HT1080 (cell line): Measurements from ENCODE around the gene SH2D6. TPM values are rescaled to one million over a fixed set of nuclear protein-coding genes. Genes with fewer than 3 reads are reported as not detected.
A peak's percentile ranks its signal among the peaks of the same experiment; 100 is the strongest.
"Not testable (repeated sequence)": the region's sequence is repeated elsewhere in the genome, so short reads cannot be mapped to it uniquely, and the experiment has no call there.

Experiments used
- DNase-seq: peaks from one replicate; pipeline ENCODE4 v3.0.0-alpha.2; 2015; ENCODE audit warnings: low read depth
- total RNA-seq: library from RNA; depleted of rRNA; stranded (reverse); fragments of >200 nt; shearing (Covaris generic); gene quantifications from 2 replicates; pipeline ENCODE4 v1.2.3, GENCODE V29; 2014

SH2D6 gene
- total RNA-seq, 1 experiment from 2014 or later = 0.26 TPM

DNA sequence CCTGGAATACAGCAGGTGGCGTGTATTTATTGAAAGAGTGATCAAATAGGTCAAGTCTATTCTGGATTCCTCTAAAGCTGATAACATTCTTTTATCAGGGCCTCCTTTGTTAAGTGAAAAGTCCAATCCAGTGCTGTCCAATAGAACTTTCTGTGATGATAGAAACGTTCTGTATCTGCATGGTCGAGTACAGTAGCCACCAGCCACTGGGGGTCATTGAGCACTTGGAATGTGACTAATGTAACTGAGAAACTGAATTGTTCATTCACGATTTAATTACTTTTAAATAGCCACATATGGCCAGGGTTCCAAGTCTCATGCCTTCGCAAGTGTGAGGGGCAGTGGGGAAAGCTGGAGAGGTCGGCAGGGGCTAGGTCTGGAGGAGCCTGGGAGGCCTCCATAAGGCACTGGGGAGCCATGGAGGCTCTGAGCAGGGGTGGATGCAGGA lies 20.5 kb downstream of the SH2D6 start:
- no peak for DNase-seq

DNA sequence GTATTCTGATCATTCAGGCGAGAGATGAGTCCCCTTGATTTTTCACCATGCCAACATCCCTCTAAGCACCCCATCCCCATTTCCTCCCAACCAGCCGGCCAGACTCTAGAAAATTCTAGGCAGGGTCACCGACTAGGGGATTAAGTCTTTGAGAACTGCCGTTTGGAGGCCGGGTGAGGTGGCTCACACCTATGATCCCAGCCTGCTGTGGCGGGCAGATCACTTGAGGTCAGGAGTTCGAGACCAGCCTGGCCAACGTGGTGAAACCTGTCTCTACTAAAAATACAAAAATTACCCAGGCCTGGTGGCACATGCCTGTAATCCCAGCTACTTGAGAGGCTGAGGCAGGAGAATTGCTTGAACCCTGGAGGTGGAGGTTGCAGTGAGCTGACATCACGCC lies 21.1 kb downstream of the SH2D6 start:
- not testable (repeated sequence) for DNase-seq

DNA sequence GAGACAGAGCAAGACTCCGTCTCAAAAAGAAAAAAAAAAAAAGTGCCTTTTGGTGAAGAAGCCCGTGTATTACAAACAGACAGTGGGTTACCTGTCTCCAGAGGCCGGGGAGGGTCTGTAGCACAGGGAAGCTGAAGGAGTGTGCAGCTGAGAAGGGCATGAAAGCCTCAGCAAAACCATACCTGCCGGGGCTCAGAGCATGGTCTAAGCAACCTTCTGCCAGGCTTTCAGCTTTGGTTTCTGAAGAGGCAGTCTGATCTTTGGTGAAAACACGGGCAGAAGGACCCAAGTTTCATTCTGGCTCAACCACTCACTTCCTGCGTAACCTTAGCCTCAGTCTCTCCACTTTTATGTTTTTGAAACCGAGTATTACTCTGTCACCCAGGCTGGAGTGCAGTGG lies 21.5 kb downstream of the SH2D6 start:
- no peak for DNase-seq

DNA sequence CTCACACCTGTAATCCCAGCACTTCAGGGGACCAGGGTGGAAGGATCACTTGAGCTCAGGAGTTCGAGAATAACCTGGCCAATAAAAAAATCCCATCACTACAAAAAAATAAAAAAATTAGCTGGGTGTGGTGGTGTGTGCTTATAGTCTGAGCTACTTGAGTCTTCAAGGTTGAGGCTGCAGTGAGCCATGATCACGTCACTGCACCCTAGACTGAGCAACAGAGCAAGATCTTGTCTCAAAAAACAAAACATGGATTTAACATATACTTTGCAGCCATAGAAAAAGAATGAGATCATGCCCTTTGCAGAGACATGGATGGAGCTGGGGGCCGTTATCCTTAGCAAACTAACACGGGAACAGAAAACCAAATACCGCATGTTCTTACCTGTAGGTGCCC lies 22.2 kb downstream of the SH2D6 start:
- no peak for DNase-seq

DNA sequence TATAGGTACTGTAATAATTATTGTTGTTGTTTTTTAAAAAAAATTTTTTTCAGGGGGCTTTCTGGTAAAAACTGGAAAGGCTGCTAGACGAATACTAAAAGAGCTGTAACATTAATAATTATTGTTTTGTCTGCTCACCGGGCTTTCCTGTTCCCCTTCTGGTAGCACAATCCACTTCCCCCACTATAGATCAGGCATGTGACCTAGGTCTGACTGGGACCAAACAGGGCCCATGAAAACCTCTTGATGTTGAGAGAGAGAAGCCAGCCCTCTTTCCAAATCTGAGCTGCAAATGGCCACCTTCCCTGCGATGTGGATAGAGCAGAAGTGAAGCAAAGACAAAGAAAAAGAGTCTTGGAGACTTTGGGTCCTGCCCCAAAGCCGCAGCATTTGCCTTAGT lies 23.4 kb downstream of the SH2D6 start:
- no peak for DNase-seq

DNA sequence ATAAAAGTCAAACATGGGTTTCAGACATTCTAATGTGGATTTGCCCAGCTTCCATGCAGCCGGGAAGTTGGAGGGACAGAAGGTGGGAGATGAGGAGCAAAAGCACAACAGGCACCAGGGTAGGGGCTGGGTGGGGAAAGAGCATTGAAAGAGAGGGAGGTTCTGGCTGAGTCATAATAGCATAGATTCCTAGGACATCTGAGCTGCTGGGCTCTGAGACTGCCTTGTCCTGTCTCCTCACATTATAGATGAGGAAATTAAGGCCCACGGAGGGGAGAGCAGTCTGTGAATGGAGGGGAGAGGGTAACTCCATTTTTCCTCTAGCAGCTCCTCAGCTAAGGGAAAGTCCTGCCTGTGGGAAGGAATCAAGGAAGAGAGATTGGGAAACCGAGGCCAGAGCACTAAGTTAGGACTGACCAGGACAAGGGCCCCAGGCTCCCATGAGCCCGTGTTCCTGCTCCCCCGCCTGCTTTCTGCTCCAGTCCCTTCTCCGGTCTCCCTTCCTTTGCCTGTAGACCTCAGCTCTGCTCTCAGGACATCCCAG lies 26.2 kb downstream of the SH2D6 start:
- DNase-seq = no peak

DNA sequence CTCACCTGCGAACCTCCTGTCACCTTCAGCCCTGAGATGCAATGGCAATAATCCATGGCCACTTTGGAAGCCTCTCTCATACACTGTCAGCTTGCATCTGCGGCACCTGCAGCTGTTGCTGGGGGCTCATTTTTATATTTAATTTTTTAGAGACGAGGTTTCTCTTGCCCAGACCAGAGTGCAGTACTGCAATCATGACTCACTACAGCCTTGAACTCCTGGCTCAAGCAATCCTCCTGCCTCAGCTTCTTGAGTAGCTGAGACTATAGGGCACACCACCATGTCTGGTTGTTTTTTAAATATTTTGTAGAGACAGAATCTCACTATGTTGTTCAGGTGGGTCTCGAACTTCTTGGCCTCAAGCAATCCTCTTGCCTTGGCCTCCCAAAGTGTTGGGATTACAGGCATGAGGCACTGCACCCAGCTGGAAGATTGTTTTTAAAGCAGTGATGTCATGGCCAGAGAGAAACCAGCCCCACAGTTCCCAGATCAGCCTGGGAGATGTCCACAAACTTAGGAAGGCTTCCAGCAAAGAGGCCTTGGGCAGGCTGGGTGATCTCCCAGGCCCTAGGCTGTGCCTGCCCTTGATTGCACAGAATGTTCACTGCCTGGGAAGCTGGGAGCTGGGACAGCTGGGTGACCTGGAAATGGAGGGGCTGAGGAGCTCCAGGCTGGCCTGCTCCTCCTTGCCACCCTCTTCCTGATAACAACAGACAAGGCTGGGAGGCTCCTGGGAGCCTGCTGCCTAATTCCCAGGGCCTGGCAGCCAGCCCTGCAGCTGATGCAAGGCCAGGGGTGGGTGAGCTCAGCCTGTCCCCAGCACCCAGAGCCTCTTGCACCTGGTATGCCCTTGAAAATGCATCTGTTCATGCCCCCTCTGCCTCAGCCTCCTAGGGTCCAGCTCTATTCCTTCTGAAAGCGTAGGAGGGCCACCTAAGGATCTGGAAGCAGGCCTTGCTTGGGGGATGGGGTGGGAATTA lies 27.1 kb downstream of the SH2D6 start:
- DNase-seq = peak; percentile 42

DNA sequence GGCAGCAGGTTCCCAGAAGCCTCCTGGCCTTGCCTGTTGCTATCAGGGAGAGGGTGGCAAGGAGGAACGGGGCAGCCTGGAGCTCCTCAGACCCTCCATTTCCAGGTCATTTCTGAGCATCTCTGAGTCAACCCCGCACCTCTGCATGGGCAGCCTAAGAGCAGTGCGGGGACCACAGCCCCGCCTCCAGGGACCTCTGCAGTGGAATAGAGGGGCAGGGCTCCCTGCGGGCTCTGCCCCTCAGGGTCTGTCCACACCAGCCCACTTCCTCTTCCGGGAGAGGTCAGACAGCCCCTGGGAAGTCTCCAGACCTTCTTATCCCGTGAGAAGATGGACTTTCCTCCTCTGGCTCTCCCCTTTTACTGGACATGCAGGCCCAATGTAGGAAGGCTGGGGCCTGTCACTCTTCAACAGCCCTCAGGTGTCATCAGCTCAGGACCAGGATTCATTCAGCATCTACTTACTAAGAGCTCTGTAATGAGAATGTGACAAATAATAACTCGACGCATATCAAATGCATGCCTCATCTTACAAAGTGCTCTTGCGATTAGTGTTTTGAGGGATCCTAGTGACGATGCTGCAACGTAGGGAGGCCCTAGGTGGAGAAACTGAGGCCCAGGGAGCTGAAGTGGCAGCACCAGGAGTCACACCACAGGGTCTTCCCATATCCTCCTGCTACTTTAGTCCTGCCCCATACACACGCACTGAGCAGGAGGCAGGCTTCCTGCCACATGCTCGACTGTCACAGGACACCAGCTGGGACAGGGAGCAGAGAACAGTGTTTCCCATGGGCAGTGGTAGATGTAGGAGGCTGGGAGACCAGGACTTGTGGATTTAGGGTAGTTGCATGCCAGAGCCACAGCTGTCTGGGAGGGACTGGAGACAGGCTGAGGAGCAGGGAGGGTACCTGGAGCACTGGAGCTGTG lies 28.0 kb downstream of the SH2D6 start:
- DNase-seq = no peak

DNA sequence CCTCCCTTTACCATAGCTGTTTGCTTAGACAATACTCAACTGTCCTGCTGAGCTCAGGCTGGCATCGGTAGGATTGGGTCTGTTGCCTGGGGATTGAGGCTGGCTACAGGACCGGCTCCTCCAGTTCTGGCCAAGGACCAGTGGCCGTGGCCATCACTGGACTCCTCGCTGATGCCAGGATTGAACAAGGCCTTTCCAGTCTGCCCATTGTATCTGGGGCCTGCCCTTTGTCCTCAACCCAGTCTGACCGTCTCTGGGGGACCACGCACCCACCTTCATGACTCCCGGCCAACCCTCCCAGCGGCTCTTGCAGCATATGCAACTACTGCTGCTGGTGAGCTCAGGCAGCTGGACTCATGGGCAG lies 28.7 kb downstream of the SH2D6 start:
- DNase-seq = no peak

DNA sequence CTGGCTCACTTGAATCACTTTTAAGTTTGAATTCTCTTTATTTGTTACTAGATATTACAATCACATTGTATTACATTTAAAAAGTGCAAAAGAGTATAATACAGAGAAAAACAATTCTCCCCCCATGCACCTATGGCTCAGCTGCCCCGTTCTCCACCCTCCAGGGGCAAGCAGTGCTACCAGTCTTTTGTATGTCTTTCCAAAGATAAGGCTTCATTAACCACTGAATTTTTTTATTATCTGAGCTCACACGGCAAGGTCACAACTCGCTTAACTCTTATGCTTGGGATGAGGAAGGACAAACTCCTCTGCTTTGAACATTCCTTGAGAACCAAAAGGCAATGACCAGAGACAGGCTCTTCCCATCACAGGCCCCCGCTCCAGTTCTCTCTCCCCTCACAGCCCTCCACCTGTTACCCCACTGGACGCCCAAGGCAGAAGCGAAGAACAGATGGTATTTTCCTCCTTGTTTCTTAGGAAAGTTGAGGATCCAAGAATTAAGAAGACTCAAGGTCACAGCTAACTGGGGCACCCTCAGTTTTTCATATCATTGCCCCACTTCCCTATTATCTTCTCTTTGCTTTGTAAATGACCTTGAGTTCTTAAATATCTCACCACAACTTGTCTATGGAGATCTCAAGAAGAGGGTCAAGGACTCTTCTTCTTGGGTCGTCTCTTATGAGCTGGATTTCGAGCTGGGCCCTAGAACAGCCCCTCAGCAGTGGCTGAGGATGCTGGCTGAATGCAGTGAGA lies 30.1 kb downstream of the SH2D6 start:
- no peak for DNase-seq

DNA sequence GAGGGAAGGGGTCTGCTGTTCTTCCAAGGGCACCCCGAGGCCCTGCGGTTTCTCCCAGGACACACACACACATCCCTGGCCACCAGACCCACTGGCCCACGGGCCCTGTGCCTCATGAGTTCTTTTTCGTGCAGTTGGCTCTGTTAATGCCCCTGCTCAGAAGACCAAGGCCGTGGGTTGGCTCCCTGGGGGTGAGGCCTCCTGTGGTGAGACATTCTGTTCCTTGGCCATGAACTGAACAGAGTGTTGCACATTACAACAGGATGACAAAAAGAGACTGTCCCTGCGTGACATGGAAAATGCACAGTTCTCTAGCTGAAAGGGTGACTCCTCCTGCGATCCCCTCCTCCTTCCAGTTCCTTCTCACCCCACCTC lies 30.7 kb downstream of the SH2D6 start:
- DNase-seq = no peak

DNA sequence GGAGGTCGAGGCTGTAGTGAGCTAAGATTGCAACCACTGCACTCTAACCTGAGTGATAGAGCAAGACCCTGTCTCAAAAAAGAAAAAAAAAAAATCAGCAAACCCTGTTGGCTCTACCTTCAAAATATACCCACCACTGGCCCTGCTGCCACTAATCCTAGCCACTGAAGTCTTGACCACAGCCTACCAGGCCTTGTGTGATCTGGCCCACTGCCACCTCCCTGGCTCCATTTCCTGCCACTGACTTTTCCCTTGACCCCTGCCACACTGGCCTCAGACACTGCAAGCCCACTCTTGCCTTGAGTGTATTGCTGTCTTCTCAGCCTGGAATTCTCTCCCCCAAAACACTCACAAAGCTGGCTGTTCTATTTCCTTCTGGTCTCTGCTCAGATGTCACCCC lies 33.7 kb downstream of the SH2D6 start:
- no peak for DNase-seq

DNA sequence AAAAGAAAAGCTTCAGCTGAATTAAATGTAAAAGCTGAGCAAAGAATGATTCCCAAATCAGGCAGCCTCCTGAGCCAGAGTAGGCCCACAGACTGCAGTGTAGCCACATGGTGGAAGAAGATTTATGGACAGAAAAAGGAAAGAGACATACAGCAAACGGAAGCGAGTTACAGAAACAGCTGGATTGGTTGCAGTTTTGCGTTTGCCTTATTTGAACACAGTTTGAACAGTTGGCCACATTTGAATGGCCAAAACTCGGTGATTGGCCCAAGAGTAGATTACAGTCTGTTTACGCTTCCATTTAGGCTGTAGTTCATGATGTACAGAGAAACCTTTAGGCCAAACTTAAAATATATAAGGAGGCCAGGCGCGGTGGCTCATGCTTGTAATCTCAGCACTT lies 35.1 kb downstream of the SH2D6 start:
- DNase-seq = no peak

DNA sequence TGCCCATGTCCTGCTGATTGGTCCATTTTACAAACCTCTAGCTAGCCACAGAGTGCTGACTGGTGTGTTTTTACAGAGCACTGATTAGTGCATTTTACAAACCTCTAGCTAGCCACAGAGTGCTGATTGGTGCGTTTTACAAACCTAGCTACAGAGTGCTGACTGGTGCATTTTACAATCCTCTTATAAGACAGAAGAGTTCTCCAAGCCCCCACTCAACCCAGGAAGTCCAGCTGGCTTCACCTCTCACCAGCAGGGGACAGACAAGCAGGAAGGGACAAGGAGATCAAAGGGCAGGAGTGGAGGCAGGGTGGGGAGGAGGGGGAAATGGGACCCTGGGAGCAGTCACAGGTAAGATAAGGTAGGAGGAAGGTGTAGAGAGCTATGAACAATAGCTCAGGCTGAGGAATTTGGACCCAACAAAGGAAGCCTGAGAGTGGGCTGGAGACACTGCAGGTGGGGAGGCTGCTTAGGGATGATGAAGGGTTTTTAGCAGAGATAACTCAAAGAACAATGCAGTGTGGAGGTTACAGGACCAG lies 37.1 kb downstream of the SH2D6 start:
- DNase-seq = no peak

DNA sequence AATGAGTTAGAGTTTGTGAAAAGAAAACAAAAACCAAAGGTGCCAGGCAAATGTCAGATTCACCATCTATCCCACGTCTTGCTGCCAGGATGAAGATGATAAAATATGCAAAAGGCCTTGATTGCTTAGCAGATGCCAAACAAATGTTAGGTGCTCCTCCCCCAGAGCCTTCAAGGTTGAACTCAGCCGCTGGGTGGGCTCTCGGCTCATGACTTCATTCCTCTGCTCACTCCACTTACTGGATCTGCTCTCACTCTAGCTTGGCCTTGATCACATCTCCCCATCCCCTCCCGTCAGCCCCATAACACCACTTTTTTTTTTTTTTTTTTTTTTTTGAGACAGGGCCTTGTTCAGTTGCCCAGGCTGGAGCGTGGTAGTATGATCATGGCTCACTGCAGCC lies 38.5 kb downstream of the SH2D6 start:
- DNase-seq = no peak

DNA sequence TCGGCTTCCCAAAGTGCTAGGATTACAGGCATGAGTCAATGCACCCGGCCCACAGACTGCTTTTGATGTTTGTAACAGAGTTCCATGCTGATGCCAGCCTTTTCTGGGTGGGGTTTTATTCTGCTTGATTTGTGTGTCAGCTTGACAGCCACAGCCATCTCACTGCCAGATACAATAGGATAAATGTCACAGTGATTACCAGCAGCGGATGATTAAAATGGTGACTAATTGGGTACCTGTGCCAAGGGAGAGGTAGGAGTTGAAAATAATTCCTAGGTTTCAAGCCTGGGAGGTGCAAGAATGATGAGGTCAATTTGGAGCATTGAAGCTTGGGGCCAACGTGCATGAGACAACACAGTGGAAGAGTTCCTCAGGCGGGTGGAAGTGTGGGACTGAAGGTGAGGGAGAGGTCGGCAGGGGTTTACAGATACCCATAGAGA lies 39.4 kb downstream of the SH2D6 start:
- DNase-seq = peak; percentile 89

DNA sequence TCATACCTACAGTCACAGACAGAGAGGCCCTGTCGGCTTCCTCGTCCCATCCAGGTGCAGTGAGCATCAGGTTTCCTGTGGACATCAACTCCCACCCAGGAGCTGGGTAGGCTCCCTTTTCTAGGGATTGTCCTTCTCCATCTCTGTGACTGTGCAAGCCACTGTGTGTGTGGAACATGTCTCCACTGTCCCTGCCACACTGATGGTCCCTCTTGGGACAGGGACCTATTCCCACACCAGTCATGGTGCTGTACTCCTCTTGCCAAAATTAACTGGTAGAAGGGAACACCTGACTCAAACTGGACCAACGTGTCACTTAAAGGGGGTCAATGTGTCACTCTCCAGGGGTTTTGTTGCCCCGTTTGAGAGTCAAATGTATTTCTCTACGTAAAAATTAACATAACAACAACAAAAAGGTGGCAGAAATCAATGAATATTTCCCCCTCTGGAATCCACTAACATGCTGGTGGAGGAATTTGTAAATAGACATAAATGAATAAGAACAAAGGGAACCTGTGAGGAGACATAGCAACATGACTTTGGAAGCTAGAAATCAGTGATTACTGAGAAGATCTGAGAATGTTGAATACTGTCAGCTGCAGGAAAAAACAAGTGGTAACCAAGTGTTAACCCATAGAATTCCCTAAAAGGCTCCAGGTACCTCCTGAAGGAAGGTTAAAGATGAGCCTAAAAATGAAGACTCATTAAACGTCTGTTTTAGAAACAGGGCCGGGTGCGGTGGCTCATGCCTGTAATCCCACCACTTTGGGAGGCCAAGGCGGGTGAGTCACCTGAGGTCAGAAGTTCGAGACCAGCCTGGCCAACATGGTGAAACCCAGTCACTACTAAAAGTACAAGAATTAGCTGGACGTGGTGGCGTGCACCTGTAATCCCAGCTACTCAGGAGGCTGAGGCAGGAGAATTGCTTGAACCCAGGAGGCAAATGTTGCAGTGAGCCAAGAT lies 40.4 kb downstream of the SH2D6 start:
- DNase-seq = peak; percentile 35

DNA sequence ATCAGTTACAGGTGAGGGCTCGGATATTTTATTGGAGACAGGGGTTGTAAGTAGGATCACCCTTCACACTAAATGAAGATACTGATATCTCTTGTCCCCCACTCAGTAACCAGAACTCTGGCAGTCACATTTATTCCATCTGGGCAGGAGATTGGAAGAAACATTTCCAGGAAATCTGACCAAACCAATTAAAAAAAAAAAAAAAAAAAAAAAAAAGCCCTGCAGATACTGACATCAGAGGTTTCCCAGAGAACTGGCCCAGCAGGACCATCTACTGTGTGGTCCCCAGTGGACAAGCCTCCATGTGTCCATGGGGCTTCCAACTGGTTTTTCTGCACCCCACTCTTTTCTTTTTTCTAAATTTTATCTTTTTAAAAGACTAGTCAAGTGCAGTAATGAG lies 41.3 kb downstream of the SH2D6 start:
- no peak for DNase-seq

DNA sequence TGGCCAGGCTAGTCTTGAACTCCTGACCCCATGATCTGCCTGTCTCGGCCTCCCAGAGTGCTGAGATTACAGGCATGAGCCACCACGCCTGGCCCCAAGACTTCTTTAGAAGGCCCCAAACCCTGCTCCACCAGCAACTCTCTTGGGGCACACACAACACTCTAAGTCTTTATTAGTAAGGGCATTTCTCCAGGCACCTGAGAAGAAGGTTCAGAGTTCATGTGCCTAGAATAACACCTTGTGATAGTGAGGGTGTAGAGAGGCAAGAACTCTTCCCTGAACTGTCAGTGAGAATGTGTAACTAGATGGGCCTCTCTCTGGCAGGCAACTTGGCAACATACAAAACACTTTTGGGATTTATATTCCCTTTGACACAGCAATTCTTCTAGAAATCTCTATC lies 43.8 kb downstream of the SH2D6 start:
- DNase-seq = no peak
